A375 (cell line): ENCODE results near the gene DHX58. TPM values are rescaled to one million over a fixed set of nuclear protein-coding genes. Genes with fewer than 3 reads are reported as not detected.

Experiments
- total RNA-seq: library from RNA; depleted of rRNA; stranded (reverse); fragments of >200 nt; shearing (Covaris generic); gene quantifications from 2 replicates; pipeline ENCODE4 v1.2.3, GENCODE V29; 2014; rRNA removed

The DHX58 gene
- 7.0 and 7.7 TPM in 2 replicates for total RNA-seq

GRCh38 chr17:42112552-42113176 is at the start of gene DHX58:
Gene DHX58, minus strand, starts transcription at chr17:42112714. Its CDS starts 822 bp downstream, at chr17:42111892.

DNA sequence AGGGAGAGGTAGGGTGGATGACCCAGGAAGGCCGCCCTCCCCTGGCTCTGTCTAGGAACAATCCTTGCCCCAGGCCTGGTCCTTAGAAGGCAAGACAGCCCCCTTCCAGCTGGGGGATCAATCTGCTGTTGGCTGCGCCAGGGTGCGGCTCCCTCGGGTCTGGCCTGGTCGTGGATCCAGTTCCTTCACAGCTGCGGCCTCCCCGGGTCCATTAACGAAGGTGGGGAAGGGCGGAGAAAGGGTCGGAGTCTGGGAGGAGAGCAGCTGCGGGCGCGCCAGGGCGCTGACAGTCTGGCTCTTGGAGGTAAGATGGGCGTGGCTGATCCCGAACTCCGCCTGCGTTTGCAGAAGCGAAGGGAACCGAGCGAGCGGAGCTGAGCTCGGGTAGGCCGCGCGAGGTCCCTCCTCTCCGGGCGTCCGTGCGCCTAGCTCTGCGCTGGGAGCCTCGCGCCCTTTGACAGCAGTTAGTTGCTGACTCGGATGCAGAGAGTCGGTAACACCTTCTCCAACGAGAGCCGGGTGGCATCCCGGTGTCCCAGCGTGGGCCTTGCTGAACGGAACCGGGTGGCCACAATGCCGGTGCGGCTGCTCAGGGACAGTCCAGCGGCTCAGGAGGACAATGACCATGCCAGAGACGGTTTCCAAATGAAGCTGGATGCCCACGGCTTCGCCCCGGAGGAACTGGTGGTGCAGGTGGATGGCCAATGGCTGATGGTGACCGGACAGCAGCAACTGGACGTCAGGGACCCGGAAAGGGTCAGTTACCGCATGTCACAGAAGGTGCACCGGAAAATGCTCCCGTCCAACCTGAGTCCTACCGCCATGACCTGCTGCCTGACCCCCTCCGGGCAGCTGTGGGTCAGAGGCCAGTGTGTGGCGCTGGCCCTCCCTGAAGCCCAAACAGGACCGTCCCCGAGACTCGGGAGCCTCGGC is 10.1 kb upstream of the DHX58 start, which contains the start of gene HSPB9:
Gene HSPB9, plus strand, starts transcription at position 434 of the 933 bp plus-strand sequence. Its CDS starts 47 bp downstream, at position 481.

GRCh38 chr17:42120770-42121769 is 8.6 kb upstream of the DHX58 start, which contains the start of gene KAT2A:
Gene KAT2A, minus strand, starts transcription at chr17:42121367. Its CDS starts 63 bp downstream, at chr17:42121304.

DNA sequence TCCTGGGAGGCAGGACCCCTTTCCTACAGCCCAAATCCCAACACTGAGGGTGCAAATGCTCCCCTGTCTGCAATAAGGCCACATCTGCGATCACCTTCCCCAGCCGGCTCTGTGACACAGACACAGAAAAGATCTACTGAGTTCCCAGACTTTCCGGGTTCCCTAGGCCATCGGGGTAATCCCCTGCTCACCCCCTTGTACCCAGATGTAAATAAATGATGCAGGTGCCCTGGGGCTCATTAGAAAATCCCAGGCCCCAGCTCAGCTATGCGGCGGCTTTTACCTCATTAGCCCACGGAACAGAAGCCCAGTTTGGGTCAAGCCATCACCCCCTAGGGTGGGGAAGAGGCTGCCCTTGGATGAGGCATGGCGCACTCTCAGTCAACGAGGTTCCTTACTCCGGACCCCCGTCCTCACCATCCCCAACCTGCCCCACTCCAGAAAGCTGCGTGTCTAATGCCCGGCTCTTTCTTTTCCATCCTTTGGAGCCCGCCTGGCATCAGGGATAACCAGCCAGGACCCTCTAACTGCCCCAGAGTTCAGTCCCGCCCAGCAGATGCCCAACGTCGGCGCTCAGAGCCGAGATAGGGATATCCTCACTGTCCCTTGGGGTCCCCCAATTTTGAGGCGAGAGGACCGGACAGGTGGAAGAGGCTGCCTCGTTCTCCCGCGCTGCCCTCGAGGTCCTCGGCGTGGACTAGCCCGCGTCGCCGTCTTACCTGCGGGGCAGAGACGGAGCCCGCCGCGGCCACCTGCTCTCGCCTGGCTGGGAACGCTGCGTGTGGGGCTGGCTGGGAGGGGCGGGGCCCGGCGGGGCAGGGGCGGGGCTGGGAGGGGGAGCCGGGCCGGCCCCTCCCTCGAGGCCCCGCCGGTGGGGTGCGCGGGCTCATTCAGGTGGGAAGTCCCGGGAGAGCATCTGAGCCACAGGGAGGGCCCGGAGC is 14.6 kb downstream of the DHX58 start, which contains the start of gene ZNF385C:
Gene ZNF385C, minus strand, starts transcription at position 783 of the 941 bp plus-strand sequence. CDS start 35,417 bp downstream, outside the sequence.

Other genes with a start within 250 kb of the DHX58 start
- 25.5 and 26.7 TPM in 2 replicates for gene KLHL11, start 247.3 kb downstream of the DHX58 start, total RNA-seq
- gene ACLY, start 193.8 kb downstream of the DHX58 start, total RNA-seq = 124 and 136 TPM in 2 replicates
- gene ODAD4, start 182.1 kb downstream of the DHX58 start, total RNA-seq = 7.9 and 9.4 TPM in 2 replicates
- 162 and 173 TPM in 2 replicates for gene CNP, start 145.9 kb downstream of the DHX58 start, total RNA-seq
- gene DNAJC7, start 95.3 kb downstream of the DHX58 start, total RNA-seq = 129 and 133 TPM in 2 replicates
- gene NKIRAS2, start 92.6 kb downstream of the DHX58 start, total RNA-seq = 81.9 and 82.1 TPM in 2 replicates
- 2.9 and 3.2 TPM in 2 replicates for gene C17orf113, start 62.1 kb downstream of the DHX58 start, total RNA-seq
- 0.11 TPM in 1 of 2 replicates, not detected in the other for gene ZNF385C, start 14.2 kb downstream of the DHX58 start, total RNA-seq
- 23.5 and 36.3 TPM in 2 replicates for gene KAT2A, start 8.7 kb upstream of the DHX58 start, total RNA-seq
- 0.08 TPM in 1 of 2 replicates, not detected in the other for gene HSPB9, start 10.1 kb upstream of the DHX58 start, total RNA-seq
- 108 and 130 TPM in 2 replicates for gene RAB5C, start 42.3 kb upstream of the DHX58 start, total RNA-seq
- 0.03 and 0.04 TPM in 2 replicates for gene KCNH4, start 68.4 kb upstream of the DHX58 start, total RNA-seq
- gene HCRT, start 72.7 kb upstream of the DHX58 start, total RNA-seq = not detected in 2 replicates
- gene GHDC, start 81.8 kb upstream of the DHX58 start, total RNA-seq = 17.3 and 20.4 TPM in 2 replicates
- gene STAT5B, start 163.7 kb upstream of the DHX58 start, total RNA-seq = 25.1 and 27.2 TPM in 2 replicates
- gene STAT5A, start 175.8 kb upstream of the DHX58 start, total RNA-seq = 25.4 and 27.8 TPM in 2 replicates